Trophoblast cell (in vitro differentiated cells and primary cell): ENCODE measurements around the gene NFIX.

Experiments
- DNase-seq, 2 donors: peaks; one replicate each; pipeline ENCODE4 v3.0.0-alpha.2; 2016
- H2AFZ ChIP-seq: 2 replicates; pipeline ENCODE4 v1.6.1; 2013; ENCODE audit warnings: low read length, moderate library complexity, mild to moderate bottlenecking; ENCODE audit not compliant: insufficient read depth, poor library complexity
- H2AK5ac ChIP-seq: 2 replicates; pipeline ENCODE4 v1.6.1; 2013; ENCODE audit warnings: mild to moderate bottlenecking, low read length
- H2BK120ac ChIP-seq: 2 replicates; pipeline ENCODE4 v1.6.1; 2013; ENCODE audit warnings: low read length, mild to moderate bottlenecking, moderate library complexity; ENCODE audit not compliant: insufficient read depth, poor library complexity
- H2BK12ac ChIP-seq: 2 replicates; pipeline ENCODE4 v1.6.1; 2013; ENCODE audit warnings: mild to moderate bottlenecking, low read length, moderate library complexity
- H2BK5ac ChIP-seq: 2 replicates; pipeline ENCODE4 v1.6.1; 2013; ENCODE audit warnings: low read length, low read depth, moderate library complexity, mild to moderate bottlenecking; ENCODE audit not compliant: poor library complexity
- H3K14ac ChIP-seq: 2 replicates; pipeline ENCODE4 v1.6.1; 2013; ENCODE audit warnings: mild to moderate bottlenecking, low read length
- H3K18ac ChIP-seq: 2 replicates; pipeline ENCODE4 v1.6.1; 2013; ENCODE audit warnings: mild to moderate bottlenecking, low read length
- H3K23ac ChIP-seq: 2 replicates; pipeline ENCODE4 v1.6.1; 2013; ENCODE audit warnings: low read length
- H3K27ac ChIP-seq: 2 replicates; pipeline ENCODE4 v1.5.1; 2013; ENCODE audit warnings: low read depth, mild to moderate bottlenecking, inconsistent platforms, low read length, moderate library complexity
- H3K27me3 ChIP-seq: 2 replicates; pipeline ENCODE4 v1.6.1; 2013; ENCODE audit warnings: inconsistent platforms, mild to moderate bottlenecking, low read length, moderate library complexity; ENCODE audit not compliant: insufficient read depth
- H3K36me3 ChIP-seq, 2 experiments: 1 replicate in 1 of 2; 2 replicates in 1 of 2; pipeline ENCODE4 v1.6.1; 2013; ENCODE audit warnings: low read length in 2 of 2, mild to moderate bottlenecking in 2 of 2, moderate library complexity in 1 of 2; ENCODE audit not compliant: insufficient read depth in 2 of 2, control insufficient read depth in 1 of 2
- H3K4ac ChIP-seq: 2 replicates; pipeline ENCODE4 v1.6.1; 2013; ENCODE audit warnings: low read depth, mild to moderate bottlenecking, low read length, moderate library complexity
- H3K4me1 ChIP-seq, 2 experiments: 1 replicate in 1 of 2; 2 replicates in 1 of 2; pipeline ENCODE4 v1.6.1; 2013; ENCODE audit warnings: low read length in 2 of 2, mild to moderate bottlenecking in 2 of 2, moderate library complexity in 1 of 2; ENCODE audit not compliant: insufficient read depth in 2 of 2, control insufficient read depth in 1 of 2
- H3K4me2 ChIP-seq: 2 replicates; pipeline ENCODE4 v1.6.1; 2013; ENCODE audit warnings: inconsistent platforms, mild to moderate bottlenecking, low read length, moderate library complexity
- H3K4me3 ChIP-seq: 2 replicates; pipeline ENCODE4 v1.5.1; 2013; ENCODE audit warnings: mild to moderate bottlenecking, low read depth, low read length, inconsistent platforms
- H3K79me1 ChIP-seq: one replicate; pipeline ENCODE4 v1.6.1; 2013; ENCODE audit warnings: low read length
- H3K79me2 ChIP-seq: 2 replicates; pipeline ENCODE4 v1.6.1; 2013; ENCODE audit warnings: low read length, mild to moderate bottlenecking; ENCODE audit not compliant: control insufficient read depth, insufficient read depth, poor library complexity
- H3K9ac ChIP-seq: 2 replicates; pipeline ENCODE4 v1.6.1; 2013; ENCODE audit warnings: mild to moderate bottlenecking, low read length
- H3K9me3 ChIP-seq: 2 replicates; pipeline ENCODE4 v1.6.1; 2013; ENCODE audit warnings: low read depth, mild to moderate bottlenecking, control low read depth, inconsistent platforms, low read length; ENCODE audit not compliant: insufficient read depth
- H4K12ac ChIP-seq: 2 replicates; pipeline ENCODE4 v1.6.1; 2013; ENCODE audit warnings: low read depth, mild to moderate bottlenecking, low read length, moderate library complexity
- H4K8ac ChIP-seq: 2 replicates; pipeline ENCODE4 v1.6.1; 2013; ENCODE audit warnings: low read depth, mild to moderate bottlenecking, low read length, moderate library complexity
- H4K91ac ChIP-seq: one replicate; pipeline ENCODE4 v1.6.1; 2013; ENCODE audit warnings: low read depth, mild to moderate bottlenecking, low read length, moderate library complexity
- WGBS: extraction: QIAGEN DNeasy Blood & Tissue Kit; methylation state at CpG from one replicate; pipeline ENCODE4 v1.1.7; 2013; ENCODE audit warnings: missing lambda C conversion rate; ENCODE audit not compliant: insufficient read length, insufficient coverage; ENCODE audit errors: extremely low coverage; 5-methylcytosine and 5-hydroxymethylcytosine counted together

Gene NFIX

GRCh38 chr19:13008926-13009787 is 13.9 kb downstream of the NFIX start:
- H3K79me2 ChIP-seq = no peaks in the 10 kb centered on the region
- no CpG with 5 or more reads among the region's 28 CpGs for WGBS
- H3K9me3 ChIP-seq = peaks cover 16% of the 10 kb centered on the region
- no peak overlapping the region for H2AK5ac ChIP-seq
- no peak overlapping the region for H3K27ac ChIP-seq
- H2BK120ac ChIP-seq = no peak overlapping the region
- H3K23ac ChIP-seq = no peak overlapping the region
- H3K18ac ChIP-seq = no peak overlapping the region
- H2AFZ ChIP-seq = no peak overlapping the region
- no peaks in the 10 kb centered on the region for H3K79me1 ChIP-seq
- no peak overlapping the region for H4K12ac ChIP-seq
- H3K4me3 ChIP-seq = peak overlapping the region; percentile 25
- no peaks in the 10 kb centered on the region for H3K4me1 ChIP-seq
- H3K4ac ChIP-seq = no peak overlapping the region
- H4K91ac ChIP-seq = no peak overlapping the region
- H4K8ac ChIP-seq = no peak overlapping the region
- DNase-seq = no peak
- H3K36me3 ChIP-seq = no peaks in the 10 kb centered on the region
- H2BK12ac ChIP-seq = no peak overlapping the region
- no peak overlapping the region for H3K4me2 ChIP-seq
- no peak overlapping the region for H3K9ac ChIP-seq
- peaks cover 81% of the 10 kb centered on the region for H3K27me3 ChIP-seq
- no peak overlapping the region for H3K14ac ChIP-seq
- no peak overlapping the region for H2BK5ac ChIP-seq

- H3K36me3 ChIP-seq = no peaks in the 10 kb centered on the region
- no peak overlapping the region for H4K91ac ChIP-seq
- no CpG with 5 or more reads among the region's 62 CpGs for WGBS
These were observed 15.0 kb downstream of the NFIX start for GRCh38 chr19:13010038-13010991.

GRCh38 chr19:13010992-13011652 is 15.8 kb downstream of the NFIX start:
- no peak overlapping the region for H4K91ac ChIP-seq
- no peak overlapping the region for H4K12ac ChIP-seq
- H2BK5ac ChIP-seq = no peak overlapping the region
- DNase-seq = no peak
- no peak overlapping the region for H3K27ac ChIP-seq
- H2AFZ ChIP-seq = no peak overlapping the region
- H3K9ac ChIP-seq = no peak overlapping the region
- no peak overlapping the region for H3K4ac ChIP-seq
- H3K36me3 ChIP-seq = no peaks in the 10 kb centered on the region
- no peak overlapping the region for H3K23ac ChIP-seq
- H3K4me2 ChIP-seq = no peak overlapping the region
- H4K8ac ChIP-seq = no peak overlapping the region
- H2BK12ac ChIP-seq = no peak overlapping the region
- H3K27me3 ChIP-seq = peaks cover 86% of the 10 kb centered on the region
- no peak overlapping the region for H3K4me3 ChIP-seq
- no peak overlapping the region for H3K14ac ChIP-seq
- no CpG with 5 or more reads among the region's 39 CpGs for WGBS
- no peaks in the 10 kb centered on the region for H3K4me1 ChIP-seq
- no peak overlapping the region for H3K18ac ChIP-seq
- H3K79me1 ChIP-seq = no peaks in the 10 kb centered on the region
- no peak overlapping the region for H2AK5ac ChIP-seq
- H3K79me2 ChIP-seq = no peaks in the 10 kb centered on the region
- H3K9me3 ChIP-seq = peaks cover 15% of the 10 kb centered on the region
- no peak overlapping the region for H2BK120ac ChIP-seq

More at GRCh38 chr19:13010038-13010991, 15.0 kb downstream of the NFIX start:
- H3K27ac ChIP-seq = no peak overlapping the region
- no peak overlapping the region for H3K4ac ChIP-seq
- H3K23ac ChIP-seq = no peak overlapping the region
- no peak overlapping the region for H3K4me3 ChIP-seq
- no peaks in the 10 kb centered on the region for H3K79me1 ChIP-seq
- H2BK120ac ChIP-seq = no peak overlapping the region
- no peak overlapping the region for H2AFZ ChIP-seq
- H3K9ac ChIP-seq = no peak overlapping the region
- H3K14ac ChIP-seq = no peak overlapping the region
- H3K9me3 ChIP-seq = peaks cover 15% of the 10 kb centered on the region
- no peak overlapping the region for H4K8ac ChIP-seq
- no peak overlapping the region for H3K4me2 ChIP-seq
- no peak for DNase-seq
- no peak overlapping the region for H4K12ac ChIP-seq
- no peaks in the 10 kb centered on the region for H3K4me1 ChIP-seq
- no peak overlapping the region for H2AK5ac ChIP-seq
- no peak overlapping the region for H3K18ac ChIP-seq
- no peak overlapping the region for H2BK12ac ChIP-seq
- H3K27me3 ChIP-seq = peaks cover 83% of the 10 kb centered on the region
- H2BK5ac ChIP-seq = no peak overlapping the region
- H3K79me2 ChIP-seq = no peaks in the 10 kb centered on the region

GRCh38 chr19:13011653-13012389 is 16.5 kb downstream of the NFIX start:
- WGBS = no CpG with 5 or more reads among the region's 54 CpGs
- no peak overlapping the region for H2BK120ac ChIP-seq
- no peak overlapping the region for H3K4me2 ChIP-seq
- peaks cover 15% of the 10 kb centered on the region for H3K9me3 ChIP-seq
- no peak for DNase-seq
- no peaks in the 10 kb centered on the region for H3K79me1 ChIP-seq
- no peak overlapping the region for H2BK12ac ChIP-seq
- no peak overlapping the region for H2AFZ ChIP-seq
- H3K4ac ChIP-seq = no peak overlapping the region
- H3K18ac ChIP-seq = no peak overlapping the region
- H3K4me1 ChIP-seq = no peaks in the 10 kb centered on the region
- no peak overlapping the region for H4K12ac ChIP-seq
- no peak overlapping the region for H2AK5ac ChIP-seq
- no peaks in the 10 kb centered on the region for H3K79me2 ChIP-seq
- no peak overlapping the region for H3K27ac ChIP-seq
- H3K9ac ChIP-seq = no peak overlapping the region
- H4K91ac ChIP-seq = no peak overlapping the region
- no peak overlapping the region for H2BK5ac ChIP-seq
- no peaks in the 10 kb centered on the region for H3K36me3 ChIP-seq
- no peak overlapping the region for H3K4me3 ChIP-seq
- no peak overlapping the region for H3K23ac ChIP-seq
- H3K14ac ChIP-seq = no peak overlapping the region
- peaks cover 91% of the 10 kb centered on the region for H3K27me3 ChIP-seq
- no peak overlapping the region for H4K8ac ChIP-seq
